KMS-11 (cell line): Measurements from ENCODE around the gene LFNG.

Experiments
- H2AFZ ChIP-seq: fragments of 200-600 bp; sonication (generic); 2 replicates; pipeline ENCODE4 v1.6.1; 2016; ENCODE audit warnings: antibody characterized with exemption, mixed run types, low read depth
- H3K27ac ChIP-seq: fragments of 200-600 bp; sonication (generic); 2 replicates; pipeline ENCODE4 v1.6.1; 2016; ENCODE audit warnings: mild to moderate bottlenecking, mixed run types
- H3K27me3 ChIP-seq: fragments of 200-600 bp; sonication (generic); 2 replicates; pipeline ENCODE4 v1.6.1; 2017; ENCODE audit warnings: mild to moderate bottlenecking, low read depth, mixed run types, moderate library complexity; ENCODE audit not compliant: insufficient read depth
- H3K36me3 ChIP-seq: fragments of 200-600 bp; sonication (generic); 2 replicates; pipeline ENCODE4 v1.6.1; 2017; ENCODE audit warnings: mild to moderate bottlenecking, mixed run types; ENCODE audit not compliant: insufficient read depth
- H3K4me1 ChIP-seq: fragments of 200-600 bp; sonication (generic); 2 replicates; pipeline ENCODE4 v1.6.1; 2016; ENCODE audit warnings: mild to moderate bottlenecking, low read depth, mixed run types; ENCODE audit not compliant: poor library complexity, severe bottlenecking
- H3K4me2 ChIP-seq: fragments of 200-600 bp; sonication (generic); 2 replicates; pipeline ENCODE4 v1.7.0; 2016; ENCODE audit warnings: mild to moderate bottlenecking, mixed run types
- H3K4me3 ChIP-seq: fragments of 200-600 bp; sonication (generic); IDR thresholded peaks from 2 replicates; pipeline ENCODE4 v1.6.1; 2017; ENCODE audit warnings: low read depth, low read length, mixed read lengths; ENCODE audit not compliant: insufficient read depth
- H3K79me2 ChIP-seq: fragments of 200-600 bp; sonication (generic); 2 replicates; pipeline ENCODE4 v1.6.1; 2016; ENCODE audit warnings: low read depth, mixed run types; ENCODE audit not compliant: insufficient read depth
- H3K9ac ChIP-seq: fragments of 200-600 bp; sonication (generic); 2 replicates; pipeline ENCODE4 v1.6.1; 2016; ENCODE audit warnings: mild to moderate bottlenecking, mixed run types
- H4K20me1 ChIP-seq: fragments of 200-600 bp; sonication (generic); 2 replicates; pipeline ENCODE4 v1.6.1; 2016; ENCODE audit warnings: mild to moderate bottlenecking, mixed run types; ENCODE audit not compliant: insufficient read depth
- TF ChIP-seq, protein P1 (sequence below): fragments of 200-600 bp; sonication (generic); conservative IDR thresholded peaks from 2 replicates; pipeline ENCODE4 v1.6.1; 2017; ENCODE audit warnings: low read depth, mild to moderate bottlenecking, antibody characterized with exemption, low read length, moderate library complexity, mixed read lengths

The LFNG gene

DNA sequence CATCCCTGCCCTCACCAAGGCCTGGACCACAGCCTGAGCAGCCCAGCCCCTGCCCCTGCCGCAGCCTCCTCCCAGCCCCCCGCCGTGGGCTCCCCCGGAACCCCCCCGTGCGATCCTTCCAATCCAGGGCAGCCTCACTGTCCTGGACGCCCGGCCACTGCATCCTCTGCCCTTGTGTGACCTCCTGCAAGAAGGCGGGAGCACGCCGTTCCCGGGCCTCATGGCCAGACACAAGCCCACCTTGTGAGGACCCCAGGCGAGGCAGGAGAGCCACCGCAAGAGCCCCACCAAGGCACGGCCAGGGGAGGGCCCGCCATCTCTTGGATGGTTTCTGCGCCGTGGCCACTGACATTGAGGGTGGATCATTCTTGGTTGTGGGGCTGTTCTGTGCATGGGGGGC, 7.8 kb upstream of the LFNG start:
- Histone ChIP-seq H3K4me3 (no peak overlapping the region), H3K4me2 (no peak overlapping the region), H3K9ac (no peak overlapping the region), H4K20me1 (no peaks in the 10 kb centered on the region), H3K4me1 (peaks cover 29% of the 10 kb centered on the region), H3K36me3 (no peaks in the 10 kb centered on the region), H3K79me2 (no peaks in the 10 kb centered on the region), H3K27ac (no peak overlapping the region), H3K27me3 (peaks cover 42% of the 10 kb centered on the region; the same call in 1 of the 2 replicates), H2AFZ (no peak overlapping the region)
- TF ChIP-seq, protein P1, sequence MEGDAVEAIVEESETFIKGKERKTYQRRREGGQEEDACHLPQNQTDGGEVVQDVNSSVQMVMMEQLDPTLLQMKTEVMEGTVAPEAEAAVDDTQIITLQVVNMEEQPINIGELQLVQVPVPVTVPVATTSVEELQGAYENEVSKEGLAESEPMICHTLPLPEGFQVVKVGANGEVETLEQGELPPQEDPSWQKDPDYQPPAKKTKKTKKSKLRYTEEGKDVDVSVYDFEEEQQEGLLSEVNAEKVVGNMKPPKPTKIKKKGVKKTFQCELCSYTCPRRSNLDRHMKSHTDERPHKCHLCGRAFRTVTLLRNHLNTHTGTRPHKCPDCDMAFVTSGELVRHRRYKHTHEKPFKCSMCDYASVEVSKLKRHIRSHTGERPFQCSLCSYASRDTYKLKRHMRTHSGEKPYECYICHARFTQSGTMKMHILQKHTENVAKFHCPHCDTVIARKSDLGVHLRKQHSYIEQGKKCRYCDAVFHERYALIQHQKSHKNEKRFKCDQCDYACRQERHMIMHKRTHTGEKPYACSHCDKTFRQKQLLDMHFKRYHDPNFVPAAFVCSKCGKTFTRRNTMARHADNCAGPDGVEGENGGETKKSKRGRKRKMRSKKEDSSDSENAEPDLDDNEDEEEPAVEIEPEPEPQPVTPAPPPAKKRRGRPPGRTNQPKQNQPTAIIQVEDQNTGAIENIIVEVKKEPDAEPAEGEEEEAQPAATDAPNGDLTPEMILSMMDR = no peak

DNA sequence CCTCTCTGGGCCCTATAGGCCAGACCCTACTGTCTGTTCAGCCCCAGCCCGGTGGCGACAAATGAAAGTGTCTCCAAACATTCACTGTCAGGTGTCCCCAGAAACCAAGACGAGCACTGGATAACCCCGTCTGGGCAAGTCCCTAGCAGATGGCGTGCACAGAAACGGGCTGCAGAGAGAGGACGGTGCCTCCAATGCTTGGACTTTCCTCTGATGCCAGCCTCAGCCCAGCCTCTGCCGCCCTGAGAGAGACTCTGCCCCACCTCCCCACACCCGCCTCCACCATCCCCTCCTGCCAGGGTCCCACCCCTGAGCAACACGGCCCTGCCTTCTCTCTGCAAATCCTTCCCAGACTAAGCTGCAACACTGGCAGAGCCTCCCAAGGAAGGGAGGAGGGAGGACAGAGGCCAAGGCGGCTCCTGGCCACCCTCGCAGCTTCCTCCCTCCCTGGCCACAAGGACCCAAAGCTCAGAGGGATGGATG, 7.4 kb upstream of the LFNG start:
- H3K27me3 ChIP-seq = peaks cover 46% of the 10 kb centered on the region; the same call in 1 of the 2 replicates
- peaks cover 29% of the 10 kb centered on the region for H3K4me1 ChIP-seq
- no peaks in the 10 kb centered on the region for H3K36me3 ChIP-seq
- no peaks in the 10 kb centered on the region for H3K79me2 ChIP-seq
- H3K4me3 ChIP-seq = no peak overlapping the region
- H3K9ac ChIP-seq = no peak overlapping the region
- TF ChIP-seq, protein P1 = no peak
- no peak overlapping the region for H2AFZ ChIP-seq
- no peak overlapping the region for H3K27ac ChIP-seq
- no peak overlapping the region for H3K4me2 ChIP-seq
- no peaks in the 10 kb centered on the region for H4K20me1 ChIP-seq

DNA sequence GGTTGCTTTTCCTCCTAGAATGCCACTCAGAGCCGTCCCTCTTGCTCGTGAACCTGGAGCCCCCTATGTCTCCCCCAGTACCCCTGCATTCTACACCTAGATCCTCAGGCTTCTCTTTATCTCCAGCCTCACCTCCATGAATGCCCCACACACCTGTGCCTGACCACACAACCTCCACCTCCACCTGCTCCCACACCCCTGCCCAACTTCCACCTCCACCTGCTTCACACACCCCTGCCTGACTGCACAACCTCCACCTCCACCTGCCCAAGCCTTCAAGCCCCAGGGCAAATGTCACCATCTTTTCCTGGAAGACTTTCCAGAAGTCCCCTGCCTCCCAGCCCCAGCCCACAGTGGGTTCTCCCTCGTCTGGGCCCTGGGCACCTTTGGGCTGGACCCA, 6.9 kb upstream of the LFNG start:
- Histone ChIP-seq H3K36me3 (no peaks in the 10 kb centered on the region), H2AFZ (no peak overlapping the region), H4K20me1 (no peaks in the 10 kb centered on the region), H3K4me1 (peaks cover 27% of the 10 kb centered on the region), H3K4me2 (no peak overlapping the region), H3K4me3 (no peak overlapping the region), H3K9ac (no peak overlapping the region), H3K79me2 (no peaks in the 10 kb centered on the region), H3K27me3 (peaks cover 51% of the 10 kb centered on the region; the same call in 1 of the 2 replicates), H3K27ac (no peak overlapping the region)
- TF ChIP-seq, protein P1 = no peak

DNA sequence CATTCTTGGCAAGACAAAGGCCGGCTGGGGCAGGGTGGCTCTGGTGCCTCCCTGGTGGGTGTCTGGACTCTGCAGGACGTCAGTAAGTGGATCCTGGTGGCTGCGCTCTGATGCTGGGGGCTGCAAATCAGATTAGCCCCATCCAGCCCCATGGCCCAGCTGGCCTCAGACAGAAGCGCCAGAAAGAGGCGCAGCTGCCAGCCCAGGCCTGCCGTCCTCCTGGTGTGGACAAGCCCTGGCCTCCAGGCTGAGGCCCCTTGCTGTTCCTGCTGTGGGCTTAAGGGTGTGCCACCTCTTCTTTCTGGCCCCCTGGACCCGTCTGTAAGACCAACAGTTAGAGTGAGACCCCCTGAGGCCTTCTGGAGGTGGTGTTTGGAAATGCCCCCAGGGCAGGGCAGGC, 5.9 kb upstream of the LFNG start:
- TF ChIP-seq, protein P1 = no peak
- Histone ChIP-seq H3K4me3 (no peak overlapping the region), H3K4me1 (peaks cover 23% of the 10 kb centered on the region), H3K79me2 (no peaks in the 10 kb centered on the region), H3K9ac (no peak overlapping the region), H3K27me3 (peaks cover 61% of the 10 kb centered on the region; the same call in 1 of the 2 replicates), H2AFZ (no peak overlapping the region), H3K36me3 (no peaks in the 10 kb centered on the region), H3K27ac (no peak overlapping the region), H4K20me1 (no peaks in the 10 kb centered on the region), H3K4me2 (no peak overlapping the region)
